Measurements from ENCODE around the gene PPHLN1.
"Not testable (repeated sequence)": the region's sequence is repeated elsewhere in the genome, so short reads cannot be mapped to it uniquely, and the experiment has no call there.

The PPHLN1 gene

DNA sequence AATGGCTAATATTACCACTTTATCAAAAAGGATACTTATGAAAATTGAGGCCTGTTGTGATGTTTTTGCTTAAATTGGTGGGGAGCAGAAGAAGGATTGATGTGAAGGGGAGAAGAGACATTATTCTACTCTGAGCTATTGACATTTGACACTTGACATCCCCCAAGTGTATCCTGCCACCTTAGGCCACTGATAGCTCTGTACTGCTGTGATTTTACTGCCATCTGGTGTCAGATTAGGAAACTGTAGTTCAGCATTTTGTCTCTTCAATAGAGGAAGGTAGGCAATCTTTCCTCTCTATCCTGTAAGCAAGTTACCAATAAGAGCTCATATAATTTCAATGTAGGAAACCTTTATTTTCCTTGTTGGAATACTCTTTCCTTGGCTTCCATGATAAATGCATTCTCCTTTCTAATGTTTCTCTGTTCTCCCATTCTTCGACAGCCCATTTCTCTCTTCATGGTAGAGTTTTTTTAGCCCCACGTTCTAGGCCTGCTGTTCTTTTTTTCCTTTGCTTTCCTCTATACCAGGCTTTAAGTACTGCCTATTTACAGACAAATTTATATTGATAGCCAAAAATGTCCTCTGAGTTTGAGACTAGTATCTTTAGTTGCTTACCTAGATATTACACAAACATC is 46.3 kb downstream of the PPHLN1 start:
- TF ChIP-seq ZNF274 (IDR thresholded peaks at IDR 0.05; ENCODE audit: low read depth, low read length), result no peak
- no peak overlapping the region for H3K4me3 ChIP-seq (ENCODE audit: low read length)

DNA sequence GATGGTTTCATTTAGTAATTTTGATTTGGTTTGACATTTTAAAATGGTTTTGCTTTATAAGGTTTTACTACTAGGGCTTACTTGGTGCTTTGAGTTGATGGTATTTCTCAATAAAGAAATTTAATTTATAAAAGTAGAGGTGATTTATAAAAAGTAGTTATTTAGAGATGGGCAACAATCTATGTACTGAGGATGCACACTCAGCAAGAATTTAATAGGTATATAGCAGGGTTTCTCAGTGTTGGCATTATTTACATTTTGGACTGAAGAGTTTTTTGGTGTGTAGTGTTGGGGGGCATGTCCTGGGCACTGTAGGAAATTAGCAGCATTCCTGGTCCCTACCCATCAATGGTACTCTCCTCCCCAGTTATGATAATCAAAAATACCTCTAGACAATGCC is 47.7 kb downstream of the PPHLN1 start:
- H3K4me3 ChIP-seq (ENCODE audit: low read length), result no peak overlapping the region
- TF ChIP-seq ZNF274 (IDR thresholded peaks at IDR 0.05; ENCODE audit: low read depth, low read length), result no peak

DNA sequence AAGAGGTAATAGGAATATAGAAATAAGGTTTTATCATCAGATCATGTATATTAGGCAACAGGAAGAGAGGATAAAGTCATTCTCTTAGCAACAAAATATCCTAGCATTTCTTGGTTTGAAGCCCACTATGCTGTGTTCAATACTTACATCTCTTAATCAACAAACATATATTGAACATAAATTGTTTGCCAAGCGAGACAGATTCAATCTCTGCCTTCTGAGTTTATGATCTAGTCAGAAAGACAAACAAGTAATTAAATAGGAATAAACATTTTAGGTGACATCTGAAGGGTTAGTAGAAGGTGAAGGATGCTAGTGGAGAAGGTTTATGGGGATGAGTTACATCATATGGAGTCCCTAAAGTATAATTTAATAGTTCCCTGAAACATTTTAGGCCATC is 54.8 kb downstream of the PPHLN1 start:
- H3K4me3 ChIP-seq (ENCODE audit: low read length), result no peak overlapping the region
- TF ChIP-seq ZNF274 (IDR thresholded peaks at IDR 0.05; ENCODE audit: low read depth, low read length), result no peak

DNA sequence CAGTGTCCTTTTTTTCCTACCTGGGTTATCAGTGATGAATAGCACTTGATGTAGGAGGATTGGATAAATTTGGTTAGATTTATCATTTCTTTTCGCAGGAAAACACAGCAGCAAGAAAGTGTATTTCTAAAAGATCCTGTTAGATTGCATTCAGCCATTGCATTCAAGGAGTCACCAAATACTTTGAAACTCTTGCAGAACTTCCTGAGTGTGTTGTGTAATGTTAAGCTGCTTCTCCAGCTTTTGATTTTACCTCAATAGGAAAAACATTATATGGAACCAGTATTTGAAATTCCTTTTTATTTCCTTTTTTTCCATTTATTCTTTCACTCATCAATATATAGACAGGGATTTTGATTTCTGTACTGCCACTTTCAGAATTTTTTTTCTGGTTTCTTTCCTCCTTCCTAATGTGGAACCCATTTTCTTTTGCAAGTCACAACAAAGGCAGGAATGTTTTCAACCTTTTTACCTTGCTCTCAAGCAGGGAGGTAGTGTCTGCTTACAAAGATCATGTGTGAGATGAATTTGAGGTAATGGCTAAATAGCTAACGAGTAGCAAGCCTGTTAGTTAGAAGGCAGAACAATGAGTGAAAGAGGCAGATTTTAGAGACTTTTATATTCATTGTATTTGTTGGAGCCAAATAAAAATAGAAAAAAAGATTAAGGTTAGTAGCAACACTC is 56.2 kb downstream of the PPHLN1 start:
- H3K4me3 ChIP-seq (ENCODE audit: low read length), result no peak overlapping the region
- no peak for TF ChIP-seq ZNF274 (IDR thresholded peaks at IDR 0.05; ENCODE audit: low read depth, low read length)

DNA sequence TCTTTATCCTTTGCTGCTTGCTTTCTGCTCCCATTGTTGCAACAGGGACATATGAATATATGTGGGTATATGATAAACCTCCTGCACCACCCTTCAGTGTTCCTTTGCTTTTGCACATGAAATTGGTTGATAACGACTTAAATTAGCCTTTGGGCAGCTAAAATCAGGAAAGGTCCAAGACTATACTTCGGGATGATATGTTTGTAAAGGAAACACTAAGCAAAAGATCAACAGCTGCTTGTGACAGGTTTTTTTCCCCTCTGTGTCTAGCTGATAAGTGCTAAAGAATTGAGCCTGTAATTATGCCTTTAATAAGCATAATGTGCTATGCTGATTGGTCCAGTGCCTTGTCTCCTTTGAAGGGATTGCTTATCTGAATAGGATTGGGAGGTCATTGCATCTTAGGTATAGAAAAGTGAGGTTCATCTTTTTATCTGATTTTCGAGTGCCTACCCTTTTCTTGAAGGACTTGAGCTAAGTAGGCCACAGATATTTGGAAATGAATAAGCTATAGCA is 59.4 kb downstream of the PPHLN1 start:
- H3K4me3 ChIP-seq (ENCODE audit: low read length), result no peak overlapping the region
- TF ChIP-seq ZNF274 (IDR thresholded peaks at IDR 0.05; ENCODE audit: low read depth, low read length), result no peak

DNA sequence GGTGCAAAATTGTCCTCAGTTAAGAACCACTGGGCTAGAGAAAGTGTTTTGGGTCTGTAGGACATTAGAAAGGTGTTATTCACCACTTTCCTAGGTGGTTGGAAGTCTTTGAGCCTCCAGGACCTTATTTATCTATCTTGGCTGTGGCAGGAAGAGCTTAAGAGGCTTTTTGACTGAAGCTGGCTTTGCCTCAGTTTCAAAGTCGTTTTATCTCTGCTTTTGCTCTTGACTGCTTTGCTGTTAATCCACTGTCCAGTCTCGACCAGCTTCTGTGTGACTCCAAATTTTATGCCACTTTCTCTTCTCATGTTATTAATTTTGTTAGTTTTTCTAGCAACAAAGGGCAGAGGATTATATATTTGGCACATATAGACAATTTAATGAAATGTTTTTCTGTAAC is 60.3 kb downstream of the PPHLN1 start:
- TF ChIP-seq ZNF274 (IDR thresholded peaks at IDR 0.05; ENCODE audit: low read depth, low read length), result no peak

DNA sequence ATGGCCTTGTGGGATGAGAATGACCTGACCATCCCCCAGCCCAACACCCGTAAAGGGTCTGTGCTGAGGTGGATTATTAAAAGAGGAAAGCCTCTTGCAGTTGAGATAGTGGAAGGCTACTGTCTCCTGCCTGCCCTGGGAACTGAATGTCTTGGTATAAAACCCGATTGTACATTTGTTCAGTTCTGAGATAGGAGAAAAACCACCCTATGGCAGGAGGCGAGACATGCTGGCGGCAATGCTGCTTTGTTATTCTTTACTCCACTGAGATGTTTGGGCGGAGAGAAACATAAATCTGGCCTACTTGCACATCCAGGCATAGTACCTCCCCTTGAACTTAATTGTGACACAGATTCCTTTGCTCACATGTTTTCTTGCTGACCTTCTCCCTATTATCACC is 62.1 kb downstream of the PPHLN1 start:
- not testable (repeated sequence) for H3K4me3 ChIP-seq (ENCODE audit: low read length)

More for the DNA sequence above, 60.3 kb downstream of the PPHLN1 start:
- no peak overlapping the region for H3K4me3 ChIP-seq (ENCODE audit: low read length)

DNA sequence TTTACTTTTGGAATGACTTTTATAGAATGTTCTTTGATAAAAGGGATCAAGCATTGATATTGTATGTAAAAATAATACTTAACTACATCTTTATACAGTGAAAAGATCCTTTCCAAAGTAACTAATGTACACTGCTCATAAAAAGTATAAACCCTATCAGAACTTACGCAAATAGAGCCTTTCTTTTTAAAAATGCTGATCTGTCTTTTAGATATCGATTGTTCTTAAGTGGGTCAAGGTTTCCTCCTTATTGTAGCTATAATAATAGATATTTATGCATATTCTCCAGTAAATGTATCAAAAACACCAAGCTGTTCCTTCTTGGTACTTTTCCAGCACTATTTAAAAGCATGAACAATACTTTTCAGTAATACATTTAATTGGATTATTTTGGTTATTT is 68.5 kb downstream of the PPHLN1 start:
- TF ChIP-seq ZNF274 (IDR thresholded peaks at IDR 0.05; ENCODE audit: low read depth, low read length), result no peak
- no peak overlapping the region for H3K4me3 ChIP-seq (ENCODE audit: low read length)

DNA sequence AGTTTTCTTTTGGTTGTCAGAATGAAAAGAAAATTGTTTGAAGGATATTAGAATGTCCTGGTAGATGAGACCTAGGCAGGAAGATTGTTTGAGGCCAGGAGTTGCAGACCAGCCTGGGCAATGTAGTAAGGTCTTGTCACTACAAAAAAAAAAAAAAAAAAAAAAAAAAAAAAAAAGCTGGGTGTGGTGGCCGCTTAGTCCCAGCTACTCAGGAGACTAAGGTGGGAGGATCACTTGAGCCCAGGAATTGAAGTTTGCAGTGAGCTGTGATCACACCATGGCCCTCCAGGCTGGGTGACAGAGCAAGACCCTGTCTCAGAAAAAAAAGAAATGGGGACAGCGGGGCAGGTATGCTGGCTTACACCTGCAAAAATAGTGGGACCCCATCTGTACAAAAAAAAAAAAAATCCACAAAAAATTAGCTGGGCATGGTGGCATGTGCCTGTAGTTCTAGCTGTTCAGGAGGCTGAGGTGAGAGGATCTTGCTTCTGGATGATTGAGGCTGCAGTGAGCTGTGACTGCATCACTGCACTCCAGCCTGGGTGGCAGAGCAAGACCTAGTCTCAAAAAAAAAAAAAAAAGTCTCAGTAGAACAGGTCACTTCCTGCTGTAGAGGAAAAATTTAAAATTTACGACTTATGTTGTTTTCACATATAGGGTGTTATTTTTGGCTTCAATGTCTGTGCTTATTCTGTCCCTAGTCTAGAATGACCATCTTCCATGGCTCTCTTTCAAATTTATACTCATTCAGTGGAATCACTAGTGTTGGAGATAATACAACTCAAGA is 70.7 kb downstream of the PPHLN1 start:
- TF ChIP-seq ZNF274 (IDR thresholded peaks at IDR 0.05; ENCODE audit: low read depth, low read length), result no peak

DNA sequence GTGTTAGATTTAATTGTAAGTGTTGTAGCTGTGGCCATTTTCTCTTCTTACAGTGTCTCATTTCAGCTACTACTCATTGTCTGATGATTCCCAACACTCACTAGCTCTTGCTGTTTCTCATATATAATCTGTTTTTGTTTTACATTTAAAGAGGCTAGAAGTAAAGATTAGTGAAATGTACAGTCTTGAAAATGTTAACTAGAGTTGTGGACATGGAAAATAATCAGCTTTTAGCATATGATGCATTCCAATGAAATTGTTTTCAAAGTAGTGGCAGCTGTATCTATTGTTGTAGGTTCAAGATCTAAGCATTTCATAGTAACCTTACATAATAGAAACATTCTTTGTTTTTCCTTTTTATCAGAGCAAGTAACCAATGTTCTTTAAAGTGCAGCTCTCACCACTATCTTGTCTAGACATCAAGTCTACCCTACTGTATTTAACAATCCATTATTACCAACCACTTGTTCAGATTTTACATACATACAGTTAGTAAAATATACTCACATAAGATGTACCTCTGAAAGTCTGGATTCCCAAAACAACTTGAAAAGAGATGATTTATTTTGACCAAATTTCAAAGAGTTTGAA is 76.9 kb downstream of the PPHLN1 start:
- TF ChIP-seq ZNF274 (IDR thresholded peaks at IDR 0.05; ENCODE audit: low read depth, low read length), result no peak
- no peak overlapping the region for H3K4me3 ChIP-seq (ENCODE audit: low read length)

More for the DNA sequence above, 70.7 kb downstream of the PPHLN1 start:
- H3K4me3 ChIP-seq (ENCODE audit: low read length), result no peak overlapping the region

DNA sequence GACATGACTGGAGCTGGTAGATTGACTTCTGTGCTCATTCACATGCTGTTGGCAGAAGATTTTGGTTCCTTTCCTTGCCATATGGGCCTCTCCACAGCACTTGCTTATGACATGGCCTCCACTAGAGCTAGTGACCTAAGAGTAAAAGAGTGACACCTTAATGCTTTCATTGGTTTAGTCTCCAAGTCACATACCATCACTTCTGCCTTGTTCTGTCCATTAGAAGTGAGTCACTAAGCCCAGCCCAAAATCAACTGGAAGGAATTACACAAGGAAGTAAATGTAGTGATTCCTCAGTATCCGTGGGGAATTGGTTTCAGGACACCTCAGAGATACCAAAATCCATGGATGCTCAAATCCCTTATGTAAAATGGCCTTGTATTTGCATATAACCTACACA is 81.3 kb downstream of the PPHLN1 start:
- no peak overlapping the region for H3K4me3 ChIP-seq (ENCODE audit: low read length)
- TF ChIP-seq ZNF274 (IDR thresholded peaks at IDR 0.05; ENCODE audit: low read depth, low read length), result no peak

DNA sequence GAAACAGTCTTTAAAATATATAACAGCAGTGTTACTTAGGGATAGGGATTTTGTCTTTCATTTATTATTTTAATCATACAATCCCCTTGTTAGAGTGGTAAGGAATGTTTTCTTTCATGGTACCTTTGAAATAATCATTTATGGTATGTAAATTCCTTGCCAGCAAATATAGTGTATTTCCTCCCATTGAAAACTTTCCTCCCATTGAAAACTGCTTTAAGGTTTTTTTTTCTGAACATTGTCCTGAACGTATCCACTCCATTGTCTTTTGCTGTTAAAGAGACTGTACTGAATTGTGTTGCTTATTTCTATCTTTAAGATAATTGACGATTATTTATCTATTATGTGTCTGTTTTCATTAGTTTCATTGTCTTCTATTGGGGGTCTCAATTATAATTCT is 83.5 kb downstream of the PPHLN1 start:
- no peak for TF ChIP-seq ZNF274 (IDR thresholded peaks at IDR 0.05; ENCODE audit: low read depth, low read length)
- H3K4me3 ChIP-seq (ENCODE audit: low read length), result no peak overlapping the region

DNA sequence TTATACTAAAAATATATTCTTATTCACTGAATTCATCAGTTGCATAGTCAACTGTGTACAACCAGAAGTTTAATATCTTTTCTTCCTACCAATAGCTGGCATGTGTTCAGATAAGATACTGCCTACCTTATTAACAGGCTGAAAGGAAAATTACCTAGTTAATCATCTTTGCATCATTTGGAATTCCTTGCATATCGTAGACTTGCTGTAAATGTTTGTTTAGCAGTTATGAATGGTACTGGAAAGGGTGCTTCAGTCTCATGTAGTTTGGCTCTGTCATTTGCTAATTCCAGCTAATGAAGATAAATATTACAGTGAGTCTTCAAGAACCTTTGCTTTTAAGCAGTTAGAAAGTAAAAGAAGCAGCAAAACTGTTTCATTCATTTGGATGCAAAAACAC is 84.4 kb downstream of the PPHLN1 start:
- TF ChIP-seq ZNF274 (IDR thresholded peaks at IDR 0.05; ENCODE audit: low read depth, low read length), result no peak
- no peak overlapping the region for H3K4me3 ChIP-seq (ENCODE audit: low read length)

DNA sequence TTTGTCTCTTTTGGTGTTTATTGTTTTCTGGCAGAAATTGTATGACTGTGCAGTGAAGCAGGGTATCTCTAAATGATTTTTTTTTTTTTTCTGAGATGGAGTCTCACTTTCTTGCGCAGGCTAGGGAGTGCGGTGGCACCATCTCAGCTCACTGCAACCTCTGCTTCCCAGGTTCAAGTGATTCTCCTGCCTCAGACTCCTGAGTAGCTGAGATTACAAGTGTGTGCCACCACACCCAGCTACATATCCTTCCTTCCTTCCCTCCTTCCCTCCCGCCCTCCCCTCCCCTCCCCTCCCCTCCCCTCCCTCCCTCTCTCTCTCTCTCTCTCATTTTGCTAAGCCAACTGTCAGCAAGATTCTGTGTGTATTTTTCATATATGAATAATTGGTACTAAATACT is 94.4 kb downstream of the PPHLN1 start:
- no peak for TF ChIP-seq ZNF274 (IDR thresholded peaks at IDR 0.05; ENCODE audit: low read depth, low read length)
- H3K4me3 ChIP-seq (ENCODE audit: low read length), result no peak overlapping the region

Data from GM08714 (cell line).